DMS114 treated with DMSO at 0.1 percent for 48 hours (cell line): ENCODE data around the gene HMGN3.

ENCODE experiments used
- DNase-seq: peaks from one replicate; lab custom pipeline; 2025; ENCODE audit not compliant: unreplicated experiment; lab: John Stamatoyannopoulos, UW

The HMGN3 gene

DNA sequence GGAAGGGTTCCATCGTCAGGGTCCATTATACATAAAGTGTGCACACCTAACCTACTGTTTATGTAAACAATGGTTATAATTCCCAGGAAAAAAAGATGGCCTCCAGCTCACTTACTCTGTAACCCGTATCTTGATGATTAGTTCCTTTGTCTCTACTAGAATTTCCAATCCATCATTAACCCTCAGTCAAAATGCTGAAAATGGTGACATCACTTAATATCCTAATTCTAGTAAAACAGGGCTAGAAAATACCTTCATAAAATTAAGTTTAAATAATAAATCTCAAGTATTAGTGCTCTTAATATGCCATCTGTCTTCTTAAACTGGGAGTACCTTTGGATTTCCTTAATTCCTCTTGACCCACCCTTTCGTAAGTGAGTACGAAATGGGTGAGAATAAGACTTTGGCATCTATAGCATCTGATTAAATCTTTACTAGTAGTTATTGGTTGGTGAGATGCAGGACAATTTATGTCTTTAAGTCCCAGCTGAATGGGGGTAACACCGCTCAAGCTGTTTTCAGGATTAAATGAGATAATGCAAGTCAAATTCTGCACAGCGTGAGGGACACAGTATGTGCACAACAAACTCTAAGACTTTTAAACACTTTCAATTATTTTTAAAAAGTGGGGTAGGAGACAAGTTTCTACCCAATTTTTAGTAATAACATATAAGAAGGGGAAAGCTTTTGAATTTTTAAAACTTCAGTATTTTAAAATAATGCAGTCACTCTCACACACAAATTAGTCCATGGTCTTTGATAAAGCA lies 1.6 kb downstream of the HMGN3 start:
- DNase-seq: no peak

DNA sequence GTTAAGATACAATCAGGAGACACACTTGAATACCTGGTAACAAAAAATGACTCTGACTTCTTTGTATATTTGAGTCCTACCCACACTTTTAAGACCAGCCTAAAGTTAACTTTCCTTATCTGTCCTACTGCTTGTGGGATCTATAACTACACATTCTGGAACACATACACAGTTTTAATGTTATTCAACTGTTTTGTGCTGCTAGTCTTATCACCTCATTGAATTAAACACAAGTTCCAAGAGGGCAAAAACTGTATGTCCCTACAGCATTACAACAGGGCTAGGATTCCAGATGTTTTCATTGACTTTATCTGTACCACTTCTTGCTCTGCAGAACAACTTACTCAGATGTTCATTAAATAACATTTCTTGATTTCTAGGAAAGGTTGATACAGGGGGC lies 2.8 kb downstream of the HMGN3 start:
- DNase-seq: no peak

DNA sequence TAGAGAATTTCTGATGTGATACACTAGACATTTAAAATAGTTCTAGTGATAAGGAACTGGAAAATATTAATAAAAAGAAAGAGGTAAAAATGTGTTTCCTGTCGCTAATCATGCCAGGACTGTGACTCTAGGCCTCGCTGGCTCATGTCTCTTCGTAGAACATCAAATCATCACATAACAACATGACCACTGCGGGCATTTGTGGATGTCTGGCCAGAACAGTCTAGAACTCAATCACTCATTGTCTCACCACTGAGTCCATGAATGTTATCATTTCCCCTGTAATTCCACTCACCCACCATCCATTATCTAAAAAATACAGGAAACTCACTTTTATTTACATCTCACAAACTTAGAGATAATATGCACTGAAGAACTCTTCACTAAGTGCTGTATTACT lies 3.4 kb downstream of the HMGN3 start:
- DNase-seq: no peak

DNA sequence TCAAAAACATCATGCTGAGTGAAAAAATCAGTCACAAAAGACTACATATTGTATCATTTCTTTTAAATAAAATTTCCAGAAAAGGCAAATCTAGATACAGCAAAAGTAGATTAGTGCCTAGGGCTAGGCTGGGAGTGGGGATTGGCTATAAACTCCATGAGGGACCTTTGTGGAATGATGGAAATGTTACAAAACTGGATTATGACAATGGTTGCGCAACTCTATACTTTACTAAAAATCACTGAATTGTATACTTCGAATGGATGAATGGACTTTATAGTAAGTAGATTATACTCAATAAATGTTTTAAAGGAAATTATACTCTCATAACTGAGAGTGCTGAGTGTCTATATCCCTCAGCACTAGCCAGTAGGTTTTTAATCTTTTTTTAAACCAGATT lies 4.3 kb downstream of the HMGN3 start:
- no peak for DNase-seq

DNA sequence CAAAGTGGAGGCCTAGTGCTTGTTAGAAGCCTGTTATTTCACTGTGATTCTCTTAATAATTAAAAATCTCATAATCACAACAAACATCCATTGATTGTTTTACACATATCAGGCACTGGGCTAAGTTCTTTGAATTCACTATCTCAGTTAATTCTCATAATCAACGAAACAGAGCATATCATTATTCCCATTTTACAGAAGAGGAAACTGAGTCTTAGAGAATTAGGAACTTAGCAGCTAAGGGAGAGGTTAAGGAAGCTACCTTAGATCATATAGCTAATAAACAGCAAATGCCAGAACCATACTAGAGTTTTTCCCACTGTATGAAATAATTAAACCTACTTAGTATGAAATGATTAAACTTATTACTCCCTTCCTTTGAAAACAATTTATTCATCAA lies 7.0 kb downstream of the HMGN3 start:
- DNase-seq: no peak

DNA sequence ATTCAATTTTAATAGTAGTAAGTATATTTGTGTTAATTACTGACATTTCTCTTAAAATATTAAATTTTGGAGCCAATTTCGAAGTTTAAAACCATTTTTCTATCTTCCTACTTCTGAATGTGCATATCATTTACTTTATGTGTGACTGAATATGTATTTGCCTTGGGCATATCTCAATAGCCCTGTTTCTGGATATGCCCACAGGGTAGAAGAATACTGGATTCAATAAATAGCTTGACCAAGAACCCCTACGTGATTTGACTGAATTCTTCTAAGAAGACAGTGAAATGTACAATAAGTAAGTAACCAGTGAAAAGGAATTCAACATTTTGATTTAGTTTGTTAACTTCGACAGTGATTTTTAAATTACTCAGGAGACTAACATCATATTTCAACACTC lies 7.8 kb downstream of the HMGN3 start:
- DNase-seq: no peak

DNA sequence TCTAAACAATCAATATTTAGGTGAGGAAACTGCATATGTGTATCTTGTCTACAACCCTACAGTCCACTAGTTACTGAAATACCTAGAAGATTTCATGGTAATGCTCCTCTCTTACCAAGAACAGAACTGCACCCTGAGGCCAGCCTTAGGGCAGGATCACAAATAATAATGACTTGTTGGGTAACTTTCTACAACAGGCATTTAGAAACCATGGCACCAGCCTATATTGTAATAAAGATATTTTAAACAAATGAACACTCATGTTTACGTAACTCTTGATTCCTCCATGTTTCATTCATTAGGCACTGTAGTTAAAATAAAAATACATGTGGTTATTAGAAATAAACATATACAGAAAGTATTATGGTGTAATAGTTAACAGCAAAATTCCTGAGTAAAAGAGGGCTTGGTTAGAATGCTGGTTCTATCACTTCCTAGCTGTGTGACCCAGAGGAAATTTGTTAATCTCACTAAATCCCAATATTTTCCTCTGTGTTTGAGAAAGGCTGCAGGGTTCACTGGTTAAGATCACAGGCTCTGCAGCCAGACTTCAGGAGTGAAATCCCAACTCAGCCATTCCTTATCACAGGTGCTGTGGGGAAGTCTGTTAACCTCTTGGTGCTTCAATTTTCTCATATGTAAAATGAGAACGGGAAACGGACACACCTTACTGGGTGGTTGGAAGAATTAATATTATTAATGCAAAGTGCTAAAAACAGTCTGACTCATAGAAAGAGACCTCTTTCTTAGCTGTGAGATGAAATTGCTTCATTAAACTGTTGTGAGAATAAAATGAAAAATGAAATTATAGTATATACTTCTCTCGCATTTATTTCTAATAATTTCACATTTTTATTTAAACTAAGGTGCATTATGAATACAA lies 8.5 kb downstream of the HMGN3 start:
- no peak for DNase-seq

DNA sequence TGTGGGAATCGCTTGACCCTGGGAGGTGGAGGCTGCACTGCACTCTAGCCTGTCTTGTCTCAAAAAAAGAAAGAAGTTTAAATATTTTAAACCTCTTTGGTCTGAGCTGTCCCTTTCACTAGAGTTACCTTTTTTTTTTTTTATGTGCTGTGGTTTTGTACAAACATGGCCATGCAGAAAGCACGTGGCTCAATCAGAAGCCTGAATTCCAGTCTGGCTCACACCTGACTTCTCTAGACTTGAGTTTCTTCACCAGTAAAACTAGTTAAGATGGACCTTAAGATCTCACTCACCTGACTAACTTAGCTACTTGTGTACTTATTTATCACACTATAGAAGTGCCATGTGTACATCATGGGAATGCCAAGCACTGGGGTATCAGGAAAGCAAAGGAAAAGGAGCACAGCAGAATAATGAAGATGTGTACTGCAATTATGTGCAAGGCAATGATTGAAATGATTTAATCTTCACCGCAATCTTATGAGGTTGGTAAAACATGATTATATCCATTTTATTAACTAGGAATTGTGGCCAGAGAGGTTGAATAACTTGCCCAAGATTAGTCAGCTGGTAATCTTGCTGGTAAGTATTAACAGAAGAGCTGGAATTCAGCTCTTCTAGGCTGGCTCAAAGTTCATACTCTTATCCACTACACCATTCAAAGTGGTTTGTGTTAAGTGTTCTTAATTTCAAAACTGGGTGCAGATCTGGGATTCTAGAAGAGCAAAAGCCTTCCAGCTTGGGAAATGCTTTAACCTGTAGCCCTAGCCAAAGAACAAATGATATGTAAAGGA lies 10.7 kb downstream of the HMGN3 start:
- no peak for DNase-seq

DNA sequence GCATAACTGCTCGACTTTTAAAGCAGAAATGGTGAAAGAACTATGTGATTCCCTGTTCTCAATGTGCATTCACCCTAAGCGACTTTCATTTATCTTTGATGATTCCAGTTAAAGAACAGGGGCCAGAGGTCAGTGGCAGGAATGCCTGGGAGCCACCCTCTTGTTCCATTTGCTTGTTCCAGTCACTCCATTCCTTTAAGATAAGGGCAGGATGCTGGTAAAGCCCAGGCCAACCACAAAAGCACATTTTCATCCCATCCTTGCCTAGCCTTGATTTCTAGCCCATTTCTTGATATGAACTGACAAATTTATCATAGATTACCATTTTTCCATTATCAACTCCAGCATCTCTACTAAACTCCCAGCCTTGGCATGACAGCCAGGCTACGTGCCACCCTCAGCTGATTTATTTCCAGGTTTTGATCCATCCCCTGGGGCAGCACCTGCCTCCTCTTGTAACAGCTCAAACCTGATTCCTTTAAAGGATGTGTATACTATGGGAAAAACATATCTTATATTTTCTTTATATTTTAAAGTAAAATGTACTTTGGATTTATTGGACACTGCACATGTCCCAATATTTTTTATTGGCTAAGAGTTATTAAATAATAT lies 19.2 kb downstream of the HMGN3 start:
- DNase-seq: no peak

DNA sequence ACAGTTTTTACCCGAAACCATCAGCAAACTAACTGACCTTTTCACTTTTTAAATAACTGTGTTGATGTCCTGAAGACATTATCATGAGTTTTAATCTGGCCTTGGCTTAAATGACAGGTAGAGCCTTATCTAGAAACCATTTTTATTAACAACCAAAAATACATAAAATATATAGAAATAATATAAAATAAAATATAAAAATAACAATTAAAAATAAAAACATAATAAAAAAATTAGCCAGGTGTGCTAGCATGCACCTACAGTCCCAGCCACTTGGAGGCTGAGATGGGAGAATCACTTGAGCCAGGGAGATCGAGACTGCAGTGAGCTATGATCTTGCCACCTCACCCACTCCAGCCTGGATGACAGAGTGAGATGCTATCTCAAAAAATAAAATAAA lies 21.6 kb downstream of the HMGN3 start:
- DNase-seq: no peak

DNA sequence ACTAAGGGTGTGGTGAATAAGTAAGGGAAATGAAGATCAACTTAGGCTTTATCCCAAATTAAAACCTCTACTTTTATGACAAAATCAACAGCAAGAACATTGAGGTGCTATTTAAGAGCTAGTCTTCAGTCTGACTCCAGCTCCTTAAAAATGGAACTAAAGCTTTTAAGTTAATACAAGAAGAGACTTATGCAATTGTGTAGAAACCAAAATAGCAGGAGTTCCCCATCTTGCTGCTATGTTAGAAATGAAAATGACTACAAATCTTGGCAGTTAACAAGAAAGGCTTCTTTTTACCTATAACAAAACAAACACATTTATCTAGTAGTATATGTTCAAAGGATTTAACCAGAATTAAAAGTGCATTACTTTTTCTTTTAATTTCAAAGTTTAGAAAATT lies 25.7 kb downstream of the HMGN3 start:
- DNase-seq: no peak

DNA sequence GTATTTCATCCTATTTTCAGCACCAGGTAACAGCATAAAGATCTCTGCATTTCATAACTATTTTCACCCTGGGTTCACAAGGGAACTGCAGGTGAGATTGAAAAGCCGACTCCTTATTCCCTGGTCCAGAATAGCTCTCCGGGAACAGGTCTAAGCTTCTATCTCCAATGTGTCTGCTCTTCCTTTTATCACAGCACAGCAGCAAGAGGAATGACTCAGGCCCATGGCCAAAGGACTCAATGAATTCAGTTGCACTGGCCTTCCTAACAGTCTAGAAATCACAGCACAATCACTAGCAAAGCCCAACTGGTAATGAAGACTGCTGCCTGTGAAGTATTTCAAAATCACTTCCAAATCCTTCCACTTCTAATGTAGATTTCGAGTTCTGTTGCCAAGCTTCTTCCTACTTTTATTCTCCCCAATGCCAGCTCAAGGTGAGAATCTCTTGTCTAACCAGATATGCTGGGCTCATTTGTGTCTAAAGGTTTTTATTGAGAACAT lies 30.7 kb downstream of the HMGN3 start:
- no peak for DNase-seq

DNA sequence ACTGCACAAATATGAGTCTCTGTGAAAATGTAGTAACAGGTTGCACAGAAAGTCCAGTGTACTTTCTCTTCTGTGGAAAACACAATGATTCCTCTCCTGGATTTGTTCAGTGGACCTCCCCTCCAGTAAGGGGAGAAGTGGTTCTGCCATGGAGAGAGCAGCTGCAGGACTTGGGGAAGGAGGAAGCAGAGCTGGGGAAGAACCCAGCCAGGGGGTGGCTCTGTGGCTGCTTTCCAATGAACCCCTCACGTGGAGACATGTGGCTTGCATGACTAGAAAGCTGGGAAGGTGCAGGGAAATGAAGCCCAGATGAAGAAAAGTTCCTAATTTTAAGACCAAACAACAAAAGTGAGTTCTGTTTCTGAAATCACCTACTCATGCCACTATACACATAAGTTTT lies 31.9 kb downstream of the HMGN3 start:
- no peak for DNase-seq

DNA sequence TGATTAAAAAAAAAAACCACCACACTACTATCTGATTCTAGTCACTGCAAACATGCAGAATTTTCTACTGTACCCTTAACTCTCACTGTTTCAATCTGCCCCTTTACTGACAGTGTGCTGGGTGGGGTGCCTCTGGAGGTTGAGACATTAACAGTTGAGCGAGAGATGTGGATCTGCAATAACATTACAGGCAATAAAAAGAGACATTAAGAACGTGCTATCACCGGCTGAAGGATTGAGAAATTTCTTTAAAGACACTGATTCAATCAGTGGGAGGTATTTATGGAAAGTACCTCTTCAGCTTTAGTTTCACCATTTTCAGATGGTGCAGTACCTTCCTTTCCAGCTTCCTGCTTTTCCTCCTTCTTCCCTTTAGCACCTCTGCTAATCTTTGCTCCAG lies 32.5 kb downstream of the HMGN3 start:
- DNase-seq: no peak

DNA sequence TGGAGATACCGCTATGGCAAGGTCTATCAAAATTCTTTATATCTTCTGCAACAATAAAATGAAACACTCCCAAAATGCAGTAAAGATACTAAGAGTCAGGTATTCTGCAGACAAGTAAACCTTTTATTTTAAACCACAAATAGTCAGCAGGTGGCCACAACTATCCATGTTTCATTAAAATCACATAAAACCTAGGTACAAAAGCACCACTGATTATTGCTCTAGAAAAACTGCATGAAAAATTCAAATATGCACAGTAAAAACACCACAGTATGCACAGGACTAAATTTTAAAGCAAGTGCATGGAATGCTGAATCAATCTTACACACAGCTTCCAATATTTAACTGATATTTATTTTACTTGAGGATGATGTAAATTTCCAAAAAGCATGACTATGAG lies 33.3 kb downstream of the HMGN3 start:
- no peak for DNase-seq

DNA sequence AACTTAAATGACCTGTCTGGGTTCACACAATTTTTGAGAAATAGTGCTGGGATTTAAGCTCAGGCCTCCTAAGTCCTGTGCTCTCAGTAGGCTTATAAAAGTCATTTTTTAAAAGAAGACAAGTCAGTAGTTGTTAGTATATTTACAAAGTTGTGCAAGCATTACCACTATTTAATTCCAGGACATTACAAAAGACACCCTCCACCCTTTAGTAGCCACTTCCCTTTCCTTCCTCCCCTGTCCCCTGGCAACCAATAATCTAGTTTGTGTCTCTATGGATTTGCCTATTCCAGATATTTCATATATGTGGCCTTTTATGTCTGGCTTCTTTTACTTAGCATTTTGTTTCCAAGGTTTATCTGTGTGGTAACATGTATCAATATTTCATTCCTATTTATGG lies 37.6 kb downstream of the HMGN3 start:
- DNase-seq: no peak

DNA sequence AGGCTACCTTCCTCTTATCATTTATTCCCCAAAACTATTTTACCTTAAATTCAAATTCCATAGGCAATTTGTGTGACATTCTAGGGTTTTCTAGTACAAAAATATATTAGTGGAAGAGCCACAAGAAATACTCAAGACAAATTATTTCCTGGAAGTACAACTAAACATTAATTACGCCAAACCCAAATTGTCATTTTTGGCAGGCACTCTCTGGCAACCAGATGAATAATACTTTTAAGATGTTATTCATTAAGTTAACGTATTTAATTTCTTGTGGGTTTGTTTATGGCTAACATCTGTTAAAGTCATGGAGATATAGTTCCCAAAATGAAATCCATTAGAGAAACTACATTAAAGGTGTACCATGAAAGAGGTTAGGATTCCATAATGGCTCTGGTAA lies 40.5 kb downstream of the HMGN3 start:
- DNase-seq: no peak

DNA sequence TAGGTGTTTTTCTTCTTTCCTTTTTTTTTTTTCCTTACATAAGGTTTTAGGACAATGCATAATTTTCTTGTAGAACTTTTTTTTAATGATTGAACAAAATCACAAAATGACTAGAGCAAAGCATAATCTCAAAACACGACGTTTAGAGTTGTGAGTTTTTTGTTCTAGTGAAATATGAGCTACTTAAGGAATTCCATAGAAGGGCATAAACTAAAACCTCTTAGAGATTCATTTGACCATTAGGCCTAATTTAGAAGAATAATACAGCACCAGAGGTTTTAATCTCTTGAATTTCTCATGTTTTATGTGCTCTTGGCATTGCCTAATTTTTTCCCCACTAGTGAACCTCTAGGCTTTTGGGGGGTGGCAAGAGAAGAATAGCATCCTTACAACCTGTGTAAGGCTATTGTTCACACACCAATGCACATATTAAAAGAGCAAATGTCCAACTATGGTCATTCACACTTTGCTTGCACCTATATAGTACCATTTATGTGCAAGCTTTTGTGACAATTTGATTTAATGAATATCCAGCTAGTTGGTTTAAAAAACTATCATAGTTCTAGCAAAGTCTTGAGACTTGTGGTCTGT lies 44.6 kb downstream of the HMGN3 start:
- DNase-seq: no peak

DNA sequence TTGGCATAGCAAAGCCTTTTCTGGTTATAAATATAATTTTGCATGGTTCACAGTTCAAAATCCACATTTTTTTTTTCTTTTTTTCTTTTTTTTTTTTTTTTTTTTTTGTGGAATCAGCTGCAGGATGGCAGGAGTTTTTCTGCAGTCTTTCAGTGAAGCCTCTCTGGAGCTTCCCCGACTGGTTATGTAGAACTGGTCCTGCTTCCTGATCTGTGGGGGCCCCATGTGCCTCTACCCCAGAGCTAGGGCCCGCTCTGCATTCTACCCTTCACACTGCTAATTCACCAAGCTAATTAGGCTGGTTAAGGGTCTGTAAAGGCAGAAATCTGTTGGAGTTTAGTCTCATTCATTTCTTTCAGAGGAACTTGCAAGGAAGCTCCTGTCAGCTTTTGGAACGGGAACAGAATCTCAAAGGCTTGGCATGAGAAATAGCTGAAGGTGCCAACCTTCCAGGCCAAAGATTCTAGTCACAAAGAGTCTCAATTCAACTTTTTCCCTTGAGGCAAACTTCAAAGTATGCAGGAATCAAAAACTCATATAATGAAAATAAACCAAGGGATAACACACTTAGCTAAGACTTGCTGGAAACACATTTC lies 45.5 kb downstream of the HMGN3 start:
- no peak for DNase-seq

DNA sequence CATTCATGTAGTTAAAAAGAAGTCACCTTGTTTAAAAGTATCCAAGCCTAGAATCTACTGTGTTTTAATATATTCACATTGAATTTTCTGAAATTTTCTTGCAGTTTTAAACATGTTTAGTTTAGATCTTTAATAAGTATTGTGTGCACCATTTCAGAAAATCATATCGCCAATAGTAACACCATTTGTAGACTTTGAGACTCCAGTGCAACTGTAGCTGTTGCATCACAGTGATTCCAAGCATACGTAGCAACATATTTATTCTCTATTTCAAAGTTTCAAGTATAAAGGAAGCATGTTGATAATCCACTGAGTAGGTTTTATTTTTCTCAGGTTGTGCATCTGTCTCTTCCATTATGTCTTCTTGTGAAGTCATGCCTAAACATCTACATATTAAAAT lies 46.4 kb downstream of the HMGN3 start:
- DNase-seq: no peak
